HepG2 (cell line): ENCODE results near the gene PLEKHA6. TPM values are rescaled to one million over a fixed set of nuclear protein-coding genes. Genes with fewer than 3 reads are reported as not detected.
A peak's percentile ranks its signal among the peaks of the same experiment; 100 is the strongest.

Experiments used
- ATAC-seq: fragments of 200-7000 bp; cut with Tn5 transposase; 3 replicates; pipeline ENCODE4 v1.9.1; 2020; ENCODE audit warnings: mild to moderate bottlenecking, moderate library complexity
- BruUV-seq: library from RNA; stranded (reverse); fragments of 400-500 nt; replicated peaks from 2 replicates; lab custom pipeline; 2021; lab: Mats Ljungman, UMichigan
- CTCF ChIA-PET: fragments of 300-600 bp; formaldehyde crosslinking; extraction: SDS; loops from one replicate; lab custom pipeline; 2021; ENCODE audit warnings: low total read pairs, inconsistent platforms, low intra/inter-chr PET ratio; lab: Yijun Ruan, JAX
- POLR2A ChIA-PET: fragments of 350-600 bp; sonication (Branson Sonifier 250); formaldehyde crosslinking; loops from one replicate; lab custom pipeline; 2020; ENCODE audit warnings: antibody characterized with exemption, inconsistent platforms; lab: Yijun Ruan, JAX
- DNase-seq: peaks from one replicate; pipeline ENCODE4 v3.0.0-alpha.2; 2015; ENCODE audit warnings: low spot score
- FAIRE-seq: peaks from 3 replicates; lab custom pipeline; 2011; peaks lifted over from hg19 to GRCh38; lab: Jason Lieb, UNC
- H2AFZ ChIP-seq: one replicate; pipeline ENCODE4 v1.6.1; 2011; ENCODE audit warnings: low read length, inconsistent platforms
- H3K27ac ChIP-seq: fragments of 300-600 bp; 3 replicates; pipeline ENCODE4 v1.8.0; 2011; ENCODE audit warnings: mixed run types, mild to moderate bottlenecking, mixed read lengths, low read length, inconsistent platforms; ENCODE audit not compliant: insufficient read depth; ENCODE audit errors: extremely low read length
- H3K27me3 ChIP-seq, 2 experiments: fragments of 200-600 bp in 1 of 2; 2 replicates in 1 of 2; 3 replicates in 1 of 2; pipeline versions ENCODE4 v1.6.0 to v1.8.0; 2011; ENCODE audit warnings: low read length in 2 of 2, mild to moderate bottlenecking in 2 of 2, moderate library complexity in 2 of 2, inconsistent platforms in 1 of 2; ENCODE audit not compliant: insufficient read depth in 2 of 2, control insufficient read depth in 1 of 2
- H3K36me3 ChIP-seq, 2 experiments: fragments of 200-600 bp in 1 of 2; replicated peaks in 1 of 2; 2 replicates in 1 of 2; 3 replicates in 1 of 2; pipeline versions ENCODE4 v1.5.1 to v1.8.0; 2011; ENCODE audit warnings: low read length in 2 of 2, inconsistent platforms in 1 of 2; ENCODE audit not compliant: insufficient read depth in 2 of 2, control insufficient read depth in 1 of 2
- H3K4me1 ChIP-seq: 2 replicates; pipeline ENCODE4 v1.5.1; 2012; ENCODE audit warnings: low read length, inconsistent platforms; ENCODE audit not compliant: insufficient read depth
- H3K4me2 ChIP-seq: 2 replicates; pipeline ENCODE4 v1.6.0; 2011; ENCODE audit warnings: low read depth, low read length, inconsistent platforms
- H3K4me3 ChIP-seq, 3 experiments: fragments of 200-600 bp in 1 of 3; sonication (generic), shearing (Covaris generic) in 1 of 3; replicated peaks in 1 of 3; 2 replicates each; pipeline ENCODE4 v1.5.1; 2011 to 2016; ENCODE audit warnings: low read length in 3 of 3, inconsistent platforms in 2 of 3, low read depth in 2 of 3, mild to moderate bottlenecking in 2 of 3, control low read depth in 1 of 3, mixed read lengths in 1 of 3; ENCODE audit not compliant: insufficient read depth in 1 of 3
- H3K79me2 ChIP-seq: one replicate; pipeline ENCODE4 v1.6.1; 2011; ENCODE audit warnings: low read length, inconsistent platforms; ENCODE audit not compliant: insufficient read depth
- H3K9ac ChIP-seq: 2 replicates; pipeline ENCODE4 v1.6.0; 2011; ENCODE audit warnings: mild to moderate bottlenecking, low read depth, low read length, inconsistent platforms; ENCODE audit not compliant: insufficient read depth
- H3K9me3 ChIP-seq: 2 replicates; pipeline ENCODE4 v1.5.1; 2012; ENCODE audit warnings: mild to moderate bottlenecking, low read length
- H4K20me1 ChIP-seq: 2 replicates; pipeline ENCODE4 v1.6.0; 2011; ENCODE audit warnings: inconsistent platforms, mild to moderate bottlenecking, low read length, moderate library complexity; ENCODE audit not compliant: insufficient read depth
- DNMT3B ChIP-seq: conservative IDR thresholded peaks from 2 replicates; pipeline ENCODE4 v1.6.1; 2016; ENCODE audit warnings: missing biosample characterization, control low read depth
- HOXD1 ChIP-seq: sonication (generic); formaldehyde crosslinking; IDR thresholded peaks from 2 replicates; pipeline ENCODE4 v1.5.0; 2020; ENCODE audit warnings: missing genetic modification reagents
- RARA ChIP-seq: IDR thresholded peaks from 2 replicates; pipeline ENCODE4 v1.6.1; 2016; ENCODE audit warnings: missing genetic modification reagents, missing compliant biosample characterization
- ZNF160 ChIP-seq: sonication (generic); formaldehyde crosslinking; IDR thresholded peaks from 2 replicates; pipeline ENCODE4 v1.8.0; 2022; ENCODE audit warnings: mild to moderate bottlenecking, inconsistent platforms, missing genetic modification reagents
- ZNF264 ChIP-seq: sonication (generic); formaldehyde crosslinking; IDR thresholded peaks from 2 replicates; pipeline ENCODE4 v1.4.0; 2020; ENCODE audit warnings: missing genetic modification reagents
- ZNF510 ChIP-seq: sonication (generic); formaldehyde crosslinking; IDR thresholded peaks from 2 replicates; pipeline ENCODE4 v1.4.0; 2020; ENCODE audit warnings: low read depth, mild to moderate bottlenecking, missing genetic modification reagents
- WGBS: methylation state at CpG from one replicate; pipeline ENCODE4 v1.1.6; 2017; ENCODE audit warnings: low lambda C conversion rate; 5-methylcytosine and 5-hydroxymethylcytosine counted together
- in situ Hi-C: cut with HindIII; loops from 2 replicates; pipeline ENCODE4 v1.10.0; 2017; ENCODE audit warnings: low pct_unique_long_range_greater_than_20kb; ENCODE audit not compliant: extremely low pct_ligation_motif_present
- intact Hi-C: fragments of 100-400 bp; cut with micrococcal nuclease; formaldehyde crosslinking; loops from one replicate; pipeline ENCODE4 v1.10.0; 2022; ENCODE audit not compliant: unreplicated experiment
- polyA plus RNA-seq, 8 experiments: library from polyadenylated mRNA; depleted of rRNA in 3 of 8; stranded (reverse) in 7 of 8; unstranded in 1 of 8; fragments of >200 nt; fragmentation: Illumina TruSeq in 4 of 8; extraction: Trizol in 4 of 8; gene quantifications; 2 replicates each; pipeline versions ENCODE4 v1.2.1 to v1.2.3, GENCODE V29; 2011 to 2016; ENCODE audit warnings: low read depth in 4 of 8, missing spikeins in 1 of 8, mixed read lengths in 1 of 8; ENCODE audit not compliant: insufficient read depth in 1 of 8
- total RNA-seq, 5 experiments: library from RNA; depleted of rRNA; stranded (reverse); fragments of >200 nt; fragmentation: Illumina TruSeq; extraction: Trizol; gene quantifications; 2 replicates each; pipeline ENCODE4 v1.2.3, GENCODE V29; 2016; ENCODE audit warnings: low read depth in 1 of 5

The PLEKHA6 gene
- total and polyA plus RNA-seq, 2 of the 13 experiments (the other 11 are each of a cell fraction or from before 2014, with no cell fraction given): 5.3 to 11.4 TPM

- no peaks in the 10 kb centered on the region for H3K9me3 ChIP-seq
- H3K79me2 ChIP-seq: no peaks in the 10 kb centered on the region
- 10% methylated on average over 10 of the region's 10 CpGs for WGBS
- H2AFZ ChIP-seq: no peak overlapping the region
- peaks cover 35% of the 10 kb centered on the region for H3K4me1 ChIP-seq
- in situ Hi-C loops (no loop called here), intact Hi-C loops (no loop called here)
- H3K9ac ChIP-seq: no peak overlapping the region
- BruUV-seq: no TSS peak
- H3K27ac ChIP-seq: no peak overlapping the region
- ChIA-PET CTCF (no interaction called here), POLR2A (interaction anchor here (1.4 kb wide), 1 partner anchor 27 kb away, joined by 3 read pairs; the partner anchor contains the start of gene GOLT1A)
- TF ChIP-seq ZNF160 (CRISPR knock-in tag): no peak
- 0 out of 2 replicates have a peak, but pooled peaks have one; percentile 15 for TF ChIP-seq RARA (CRISPR knock-in tag)
- no peak for TF ChIP-seq HOXD1 (CRISPR knock-in tag)
- FAIRE-seq (no peak), DNase-seq (no peak), ATAC-seq (no peak)
- H3K4me3 ChIP-seq: no peak overlapping the region
- H3K36me3 ChIP-seq: no peaks in the 10 kb centered on the region
- peaks cover 6 to 26% of the 10 kb centered on the region in 2 experiments; a peak in 4 of 5 replicates for H3K27me3 ChIP-seq
- H3K4me2 ChIP-seq: 0 out of 2 replicates have a peak overlapping the region, but pooled peaks have one; percentile 5
- H4K20me1 ChIP-seq: no peaks in the 10 kb centered on the region
Measured at GRCh38 chr1:204186597-204186996, 173.1 kb downstream of the PLEKHA6 start.

GRCh38 chr1:204181116-204181515, 178.6 kb downstream of the PLEKHA6 start:
- ChIA-PET CTCF (no interaction called here), POLR2A (interaction anchor here (2.4 kb wide), 1 partner anchor 9 kb away, joined by 7 read pairs; no protein-coding TSS in a partner anchor)
- intact Hi-C loops (no loop called here), in situ Hi-C loops (no loop called here)
- TF ChIP-seq DNMT3B (CRISPR knock-in tag) (no peak), ZNF264 (CRISPR knock-in tag) (no peak), ZNF510 (CRISPR knock-in tag) (no peak)
- Histone ChIP-seq H3K9me3 (no peaks in the 10 kb centered on the region), H3K27ac (no peak overlapping the region), H3K36me3 (no peaks in the 10 kb centered on the region), H3K4me1 (peaks cover 26% of the 10 kb centered on the region), H2AFZ (no peak overlapping the region), H3K9ac (no peak overlapping the region), H3K79me2 (no peaks in the 10 kb centered on the region), H3K4me3 (no peak overlapping the region), H4K20me1 (no peaks in the 10 kb centered on the region), H3K27me3 (peaks cover 0 to 10% of the 10 kb centered on the region in 2 experiments; a peak in 1 of 5 replicates), H3K4me2 (no peak overlapping the region)
- BruUV-seq: no TSS peak
- FAIRE-seq: no peak
- 0% methylated on average over 1 of the region's 1 CpG for WGBS
- ATAC-seq: no peak
- DNase-seq: no peak
